Central memory CD4-positive, alpha-beta T cell (primary cell): ENCODE data around the gene DGKE.

ENCODE experiments used
- DNase-seq: peaks from one replicate; pipeline ENCODE4 v3.0.0; 2022
- total RNA-seq, 3 experiments: gene quantifications; one replicate each; lab custom pipeline; 2026; lab: John Stamatoyannopoulos, UW

DGKE gene
- 97.6 to 137 (median 100) reads per million in 3 experiments for total RNA-seq

- DNase-seq: peak; percentile 98
Measured at GRCh38 chr17:56833809-56834379, at the start of gene DGKE, which contains the start of gene C17orf67. Gene DGKE, plus strand, starts transcription at chr17:56834151. Its CDS starts 645 bp downstream, at chr17:56834796. Gene C17orf67, minus strand, starts transcription at chr17:56833920. Its CDS starts 18,110 bp downstream, at chr17:56815810.

DNA sequence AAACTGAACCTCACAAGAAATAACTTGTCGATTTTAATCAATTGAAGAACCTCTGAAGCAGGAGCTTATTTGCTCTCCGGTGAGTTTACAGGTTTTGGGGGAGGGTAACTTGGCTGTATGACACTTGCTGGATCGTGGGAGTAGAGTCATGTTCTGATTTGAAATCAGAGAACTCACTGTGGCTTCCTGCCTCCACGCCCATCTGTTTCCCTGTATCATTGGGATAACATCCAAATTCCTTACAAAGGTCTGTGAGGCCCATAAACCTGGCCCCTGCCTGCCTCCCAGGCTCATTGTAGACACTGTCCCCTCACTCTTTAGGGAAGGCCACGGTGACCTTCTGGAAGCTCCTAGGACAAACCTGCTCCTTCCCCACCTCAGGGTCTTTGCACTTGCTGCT is 48.5 kb upstream of the DGKE start:
- no peak for DNase-seq

DNA sequence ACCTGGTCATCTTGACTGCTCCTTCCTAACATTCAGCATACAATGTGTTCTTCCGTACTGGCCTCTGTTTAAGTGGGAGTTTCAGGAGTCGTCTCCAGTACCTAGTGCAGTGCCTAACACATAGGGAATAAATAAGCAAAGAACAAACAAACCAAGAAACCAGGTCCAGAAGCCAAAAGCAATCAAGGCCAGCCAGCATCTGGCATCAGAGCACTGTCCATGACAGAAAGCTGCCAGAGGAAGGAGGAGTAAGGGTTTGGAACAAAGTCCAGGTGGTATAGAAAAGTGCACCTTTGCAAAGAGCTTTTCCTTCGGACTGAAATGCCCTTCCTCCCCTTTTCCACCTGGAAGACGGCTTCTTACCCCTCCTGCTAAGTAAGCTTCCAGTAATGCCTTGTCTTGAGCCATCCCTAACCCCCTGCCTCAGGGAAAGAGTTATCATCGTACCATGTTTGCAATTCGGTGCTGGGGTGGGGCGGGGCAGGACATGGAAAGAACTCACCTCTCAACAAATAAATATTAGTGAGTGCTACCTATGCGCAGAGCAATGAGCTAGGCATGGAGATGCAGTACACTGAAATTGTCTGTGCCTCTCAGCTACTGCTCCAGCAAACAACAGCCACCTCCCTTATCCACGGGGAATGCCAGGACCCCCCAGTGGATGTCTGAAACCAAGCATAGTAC is 47.8 kb upstream of the DGKE start:
- no peak for DNase-seq

DNA sequence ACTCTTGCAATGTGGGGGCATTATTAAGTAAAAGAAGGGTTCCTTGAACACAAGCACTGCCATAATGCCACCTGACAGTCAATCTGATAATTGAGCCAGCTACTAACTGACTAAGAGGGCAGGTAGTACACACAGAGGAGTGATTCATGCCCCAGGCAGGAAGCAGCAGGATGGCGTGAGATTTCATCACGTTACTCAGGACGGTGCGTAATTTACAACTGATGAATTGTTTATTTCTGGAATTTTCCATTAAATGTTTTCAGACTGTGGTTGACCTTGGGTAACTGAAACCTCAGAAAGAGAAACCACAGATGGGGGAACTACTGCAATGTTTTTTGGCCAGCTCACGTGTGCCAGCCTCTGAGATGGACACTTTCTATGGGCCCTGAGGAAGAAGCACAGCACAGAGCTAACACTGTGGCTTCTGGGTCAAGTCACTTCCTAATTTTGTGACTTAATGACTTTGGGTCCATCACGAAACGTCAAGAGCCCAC is 46.9 kb upstream of the DGKE start:
- DNase-seq: no peak

DNA sequence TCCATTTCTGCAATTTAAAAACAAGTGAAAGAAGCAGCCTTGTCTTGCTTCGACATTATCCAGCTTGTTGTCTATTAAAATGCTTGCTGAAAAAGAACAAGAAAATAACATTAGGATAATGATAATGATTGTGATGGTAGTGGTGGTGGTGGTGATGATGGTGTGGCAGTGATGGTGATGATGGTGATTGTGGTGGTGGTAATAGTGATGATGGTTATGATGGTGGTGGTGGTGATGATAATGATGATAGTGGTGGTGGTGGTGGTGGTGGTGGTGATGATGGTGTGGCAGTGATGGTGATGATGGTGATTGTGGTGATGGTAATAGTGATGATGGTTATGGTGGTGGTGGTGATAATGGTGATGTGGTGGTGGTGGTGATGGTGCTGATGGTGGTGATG is 41.7 kb upstream of the DGKE start:
- DNase-seq: no peak

GRCh38 chr17:56793531-56793930 is 40.4 kb upstream of the DGKE start:
- no peak for DNase-seq

GRCh38 chr17:56793957-56794356 is 40.0 kb upstream of the DGKE start:
- DNase-seq: no peak

GRCh38 chr17:56795221-56795865 is 38.6 kb upstream of the DGKE start:
- no peak for DNase-seq

- DNase-seq: no peak
Measured at GRCh38 chr17:56796536-56796935, 37.4 kb upstream of the DGKE start.

DNA sequence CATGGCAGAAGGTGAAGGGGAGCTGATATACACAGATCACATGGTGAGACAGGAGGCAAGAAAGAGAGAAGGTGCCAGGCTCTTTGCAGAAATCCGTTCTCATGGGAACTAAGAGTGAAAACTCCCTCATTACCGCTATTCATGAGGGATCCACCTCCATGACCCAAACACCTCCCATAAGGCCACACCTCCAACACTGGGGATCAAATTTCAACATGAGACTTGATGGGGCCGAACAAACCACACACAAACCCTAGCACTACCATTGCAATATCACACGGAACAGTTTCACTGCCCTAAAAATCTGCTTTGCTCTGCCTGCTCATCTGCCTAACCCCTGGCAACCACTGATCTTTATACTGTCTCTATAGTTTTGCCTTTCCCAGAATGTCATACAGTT is 35.0 kb upstream of the DGKE start:
- no peak for DNase-seq

- no peak for DNase-seq
Measured at GRCh38 chr17:56801459-56802178, 32.3 kb upstream of the DGKE start.

DNA sequence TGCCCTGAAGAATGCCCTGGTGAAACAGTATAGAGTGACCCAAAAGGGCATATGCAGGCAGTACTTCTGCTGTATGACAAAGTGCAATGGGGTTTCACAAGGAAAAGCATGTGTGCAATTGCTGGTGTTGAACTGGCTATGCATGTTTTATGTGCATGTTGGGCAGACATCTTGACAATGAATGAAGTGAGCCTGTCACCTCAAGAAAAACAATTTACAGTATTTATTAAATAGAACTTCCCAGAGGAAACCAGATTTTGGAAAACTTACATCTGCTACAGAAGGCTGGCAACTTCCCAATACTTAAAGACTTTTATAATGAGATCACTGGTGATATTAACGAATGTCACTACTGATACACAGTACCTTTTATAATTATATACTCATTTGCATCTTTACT is 30.9 kb upstream of the DGKE start:
- DNase-seq: no peak

GRCh38 chr17:56804454-56804853 is 29.5 kb upstream of the DGKE start:
- no peak for DNase-seq

DNA sequence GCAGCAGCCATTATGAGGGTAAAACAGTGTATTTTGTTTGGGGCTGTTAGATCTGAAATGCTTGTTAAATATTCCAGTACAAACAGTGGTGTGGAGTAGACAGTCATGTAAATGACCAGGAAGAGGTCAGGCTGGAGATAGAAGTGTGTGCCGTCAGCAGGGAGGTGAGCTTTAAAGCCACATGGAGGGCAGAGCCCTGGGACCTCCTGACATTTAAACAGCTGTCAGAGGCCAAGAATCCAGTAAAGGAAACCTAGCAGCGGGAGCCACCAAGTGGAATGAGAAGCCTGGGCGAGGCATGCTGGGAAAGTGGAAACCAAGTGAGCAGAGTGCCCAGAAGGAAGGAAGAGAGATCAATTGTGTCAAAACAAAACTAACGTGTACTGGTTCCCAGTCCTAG is 27.0 kb upstream of the DGKE start:
- DNase-seq: no peak

GRCh38 chr17:56807723-56808122 is 26.2 kb upstream of the DGKE start:
- DNase-seq: no peak

- DNase-seq: no peak
Measured at GRCh38 chr17:56808503-56808902, 25.4 kb upstream of the DGKE start.

DNA sequence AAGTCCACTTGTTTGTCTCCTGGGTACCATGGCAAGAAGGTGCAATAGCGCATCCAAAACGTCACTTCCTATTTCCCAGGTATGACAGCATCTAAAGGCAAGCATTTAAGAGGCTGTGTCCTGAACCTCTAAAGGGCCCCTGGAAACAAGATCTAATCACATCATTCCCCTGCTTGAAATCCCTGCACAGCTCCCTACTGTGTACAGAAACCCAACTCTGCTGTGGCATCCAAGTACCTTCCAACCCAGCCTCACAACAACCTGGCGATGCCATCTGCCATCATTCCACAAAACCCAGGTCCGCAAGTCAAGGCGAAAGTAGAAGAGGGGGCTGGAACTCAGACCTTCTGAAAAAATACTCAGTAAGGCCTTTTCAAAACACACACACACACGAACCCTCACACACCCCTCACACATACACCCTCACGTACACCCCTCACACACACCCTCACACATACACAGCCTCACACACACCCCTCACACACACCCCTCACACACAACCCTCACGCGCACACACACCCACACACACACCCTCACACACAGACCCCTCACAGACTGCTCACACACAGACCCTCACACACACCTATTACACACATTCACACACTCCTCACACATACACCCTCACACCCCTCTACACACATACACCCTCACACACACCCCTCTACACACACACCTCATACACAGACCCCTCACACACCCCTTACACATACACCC is 24.7 kb upstream of the DGKE start:
- no peak for DNase-seq

DNA sequence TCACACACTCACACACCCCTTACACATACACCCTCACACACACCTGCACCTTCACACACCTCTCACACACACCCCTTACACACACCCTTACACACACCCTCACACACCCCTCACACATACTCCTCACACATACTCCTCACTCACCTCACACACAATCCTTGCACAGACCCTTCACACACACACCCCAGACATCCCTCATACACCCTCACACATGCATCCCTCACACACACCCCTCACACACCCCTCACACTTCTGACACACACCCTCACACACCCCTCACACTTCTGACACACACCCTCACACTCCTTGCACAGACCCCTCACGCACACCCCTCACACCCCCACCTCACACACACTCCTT is 24.2 kb upstream of the DGKE start:
- DNase-seq: no peak

GRCh38 chr17:56810343-56810742 is 23.6 kb upstream of the DGKE start:
- DNase-seq: no peak

DNA sequence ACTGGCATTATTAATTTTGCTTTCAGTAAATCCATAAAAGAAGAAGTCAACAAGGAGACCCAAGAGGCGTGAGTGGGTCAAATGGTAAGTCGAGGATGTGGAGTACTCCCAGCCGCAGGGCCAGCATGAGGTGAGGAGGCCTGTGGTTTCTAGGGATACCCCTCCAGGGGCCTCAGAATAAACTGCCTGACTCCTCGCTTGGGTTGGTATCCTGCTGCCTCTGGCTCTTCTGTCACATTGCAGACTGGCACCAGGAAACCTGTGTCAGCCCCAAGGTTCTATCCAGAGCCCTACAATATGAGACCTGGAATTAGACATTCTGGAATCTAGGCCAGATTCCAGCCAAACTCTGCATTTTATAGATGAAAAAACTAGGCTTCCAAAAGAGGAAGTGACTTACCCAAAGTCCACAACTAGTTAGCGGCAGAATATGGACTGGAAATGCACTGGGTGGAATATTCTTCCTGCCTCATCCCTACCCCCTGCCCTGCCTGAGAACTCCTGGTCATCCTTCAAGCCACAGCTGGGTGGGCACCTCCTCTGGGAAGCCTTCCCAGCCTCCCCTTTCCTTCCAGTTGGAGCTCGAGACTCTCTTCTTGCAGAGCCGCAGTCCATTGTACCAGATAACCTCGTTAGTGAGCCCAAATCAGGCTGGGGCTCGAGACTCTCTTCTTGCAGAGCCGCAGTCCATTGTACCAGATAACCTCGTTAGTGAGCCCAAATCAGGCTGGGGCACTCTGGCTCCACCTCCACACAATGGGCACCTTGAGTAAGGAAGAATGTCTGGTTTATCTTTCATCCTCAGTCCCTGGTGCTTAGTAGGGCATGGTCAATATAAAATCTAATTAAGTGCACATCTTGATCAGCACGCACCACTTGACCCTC is 22.8 kb upstream of the DGKE start:
- no peak for DNase-seq

- DNase-seq: no peak
Measured at GRCh38 chr17:56812901-56813388, 21.0 kb upstream of the DGKE start.
